K562 (cell line): ENCODE data around the gene INPP1. TPM values are rescaled to one million over a fixed set of nuclear protein-coding genes. Genes with fewer than 3 reads are reported as not detected.
A peak's percentile ranks its signal among the peaks of the same experiment; 100 is the strongest.

Source experiments
- CHCHD3 ChIP-seq: fragments of 250-450 bp; sonication (Bioruptor Pico); IDR thresholded peaks from 2 replicates; pipeline ENCODE4 v2.1.2; 2022; ENCODE audit warnings: mild to moderate bottlenecking
- CXXC5 ChIP-seq: fragments of 250-450 bp; sonication (Bioruptor Pico); IDR thresholded peaks from 2 replicates; pipeline ENCODE4 v1.8.0; 2022; ENCODE audit warnings: inconsistent platforms, mild to moderate bottlenecking, moderate library complexity
- HBP1 ChIP-seq: fragments of 450-650 bp; formaldehyde crosslinking; IDR thresholded peaks from 2 replicates; pipeline ENCODE4 v1.4.0; 2022; ENCODE audit warnings: missing genetic modification characterization
- LARP7 ChIP-seq: fragments of 450-650 bp; IDR thresholded peaks from 2 replicates; pipeline ENCODE4 v1.6.1; 2016
- NCOA1 ChIP-seq: fragments of 450-650 bp; IDR thresholded peaks from 2 replicates; pipeline ENCODE4 v1.6.1; 2016; ENCODE audit warnings: low read depth
- NCOA6 ChIP-seq: fragments of 450-650 bp; IDR thresholded peaks from 2 replicates; pipeline ENCODE4 v1.6.1; 2017; ENCODE audit warnings: mild to moderate bottlenecking
- NFXL1 ChIP-seq: fragments of 450-650 bp; formaldehyde crosslinking; IDR thresholded peaks from 2 replicates; pipeline ENCODE4 v1.4.0; 2021; ENCODE audit warnings: mild to moderate bottlenecking
- NR3C1 ChIP-seq: sonication (generic); formaldehyde crosslinking; IDR thresholded peaks from 2 replicates; pipeline ENCODE4 v1.8.1; 2022; ENCODE audit warnings: missing genetic modification reagents
- PML ChIP-seq: IDR thresholded peaks from 2 replicates; pipeline ENCODE4 v1.6.1; 2012; ENCODE audit warnings: low read length, inconsistent platforms
- SMC3 ChIP-seq: conservative IDR thresholded peaks from 2 replicates; pipeline ENCODE4 v1.6.1; 2011; ENCODE audit warnings: low read depth, low read length, improper control_type of control experiment; ENCODE audit not compliant: insufficient read depth
- ZBTB11 ChIP-seq, 3 experiments: fragments of 200-800 bp in 1 of 3; fragments of 250-450 bp in 1 of 3; fragments of 450-650 bp in 1 of 3; sonication (Bioruptor Pico) in 1 of 3; sonication (Bioruptor generic) in 1 of 3; formaldehyde crosslinking in 1 of 3; IDR thresholded peaks; 2 replicates each; pipeline versions ENCODE4 v1.6.1 to v1.8.0; 2016 to 2022; ENCODE audit warnings: mild to moderate bottlenecking in 2 of 3, missing genetic modification characterization in 2 of 3, missing compliant biosample characterization in 1 of 3, moderate library complexity in 1 of 3
- ZC3H11A ChIP-seq: IDR thresholded peaks from 2 replicates; pipeline ENCODE4 v1.6.1; 2012; ENCODE audit warnings: low read depth, low read length, improper control_type of control experiment
- ZKSCAN8 ChIP-seq: fragments of 200-800 bp; sonication (Bioruptor generic); IDR thresholded peaks from 2 replicates; pipeline ENCODE4 v1.6.1; 2016; ENCODE audit warnings: missing genetic modification characterization, missing compliant biosample characterization
- ZNF507 ChIP-seq: conservative IDR thresholded peaks from 2 replicates; pipeline ENCODE4 v1.6.1; 2017; ENCODE audit warnings: missing genetic modification characterization, missing compliant biosample characterization
- ZNF695 ChIP-seq: fragments of 450-650 bp; formaldehyde crosslinking; IDR thresholded peaks from 2 replicates; pipeline ENCODE4 v1.4.0; 2020; ENCODE audit warnings: mild to moderate bottlenecking, moderate library complexity
- ZNF76 ChIP-seq: fragments of 250-450 bp; sonication (Bioruptor Pico); IDR thresholded peaks from 2 replicates; pipeline ENCODE4 v1.4.0; 2020; ENCODE audit warnings: mild to moderate bottlenecking, moderate library complexity, borderline replicate concordance
- polyA plus RNA-seq, 8 experiments: library from polyadenylated mRNA; depleted of rRNA in 4 of 8; stranded (reverse) in 5 of 8; unstranded in 3 of 8; fragments of >200 nt; fragmentation: Nextera tagmentation in 2 of 8; fragmentation: Illumina TruSeq in 1 of 8; extraction: Ambion mirVana in 2 of 8; extraction: Trizol in 1 of 8; gene quantifications; 2 replicates each; pipeline versions ENCODE4 v1.2.1 to v1.2.3, GENCODE V29; 2011 to 2014; ENCODE audit warnings: inconsistent platforms in 1 of 8, missing spikeins in 1 of 8
- total RNA-seq, 7 experiments: library from RNA; depleted of rRNA in 6 of 7; stranded (reverse); fragments of >200 nt in 6 of 7; fragmentation: Illumina TruSeq in 2 of 7; extraction: Trizol in 2 of 7; gene quantifications; 2 replicates each; pipeline versions ENCODE4 v1.2.1 to v1.2.3, GENCODE V29; 2011 to 2021; ENCODE audit warnings: low replicate concordance in 1 of 7
- TF ChIP-seq, protein P1 (sequence below), 2 experiments: fragments of 150-350 bp in 1 of 2; IDR thresholded peaks; 2 replicates each; pipeline ENCODE4 v1.6.1; 2012 to 2016; ENCODE audit warnings: low read depth in 2 of 2, low read length in 2 of 2, mild to moderate bottlenecking in 1 of 2, moderate library complexity in 1 of 2
- TF ChIP-seq, protein P2 (sequence below): sonication (generic); formaldehyde crosslinking; IDR thresholded peaks from 2 replicates; pipeline ENCODE4 v1.4.0; 2020; ENCODE audit warnings: mild to moderate bottlenecking, missing genetic modification reagents

INPP1 gene
- total and polyA plus RNA-seq, 9 of the 15 experiments (the other 6 are each of a cell fraction or from before 2014, with no cell fraction given) = 3.7 to 11.8 (median 6.5) TPM

- TF ChIP-seq, protein P1, sequence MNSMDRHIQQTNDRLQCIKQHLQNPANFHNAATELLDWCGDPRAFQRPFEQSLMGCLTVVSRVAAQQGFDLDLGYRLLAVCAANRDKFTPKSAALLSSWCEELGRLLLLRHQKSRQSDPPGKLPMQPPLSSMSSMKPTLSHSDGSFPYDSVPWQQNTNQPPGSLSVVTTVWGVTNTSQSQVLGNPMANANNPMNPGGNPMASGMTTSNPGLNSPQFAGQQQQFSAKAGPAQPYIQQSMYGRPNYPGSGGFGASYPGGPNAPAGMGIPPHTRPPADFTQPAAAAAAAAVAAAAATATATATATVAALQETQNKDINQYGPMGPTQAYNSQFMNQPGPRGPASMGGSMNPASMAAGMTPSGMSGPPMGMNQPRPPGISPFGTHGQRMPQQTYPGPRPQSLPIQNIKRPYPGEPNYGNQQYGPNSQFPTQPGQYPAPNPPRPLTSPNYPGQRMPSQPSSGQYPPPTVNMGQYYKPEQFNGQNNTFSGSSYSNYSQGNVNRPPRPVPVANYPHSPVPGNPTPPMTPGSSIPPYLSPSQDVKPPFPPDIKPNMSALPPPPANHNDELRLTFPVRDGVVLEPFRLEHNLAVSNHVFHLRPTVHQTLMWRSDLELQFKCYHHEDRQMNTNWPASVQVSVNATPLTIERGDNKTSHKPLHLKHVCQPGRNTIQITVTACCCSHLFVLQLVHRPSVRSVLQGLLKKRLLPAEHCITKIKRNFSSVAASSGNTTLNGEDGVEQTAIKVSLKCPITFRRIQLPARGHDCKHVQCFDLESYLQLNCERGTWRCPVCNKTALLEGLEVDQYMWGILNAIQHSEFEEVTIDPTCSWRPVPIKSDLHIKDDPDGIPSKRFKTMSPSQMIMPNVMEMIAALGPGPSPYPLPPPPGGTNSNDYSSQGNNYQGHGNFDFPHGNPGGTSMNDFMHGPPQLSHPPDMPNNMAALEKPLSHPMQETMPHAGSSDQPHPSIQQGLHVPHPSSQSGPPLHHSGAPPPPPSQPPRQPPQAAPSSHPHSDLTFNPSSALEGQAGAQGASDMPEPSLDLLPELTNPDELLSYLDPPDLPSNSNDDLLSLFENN (IDR thresholded peaks at IDR 0.05; ENCODE audit: low read depth in 2 of 2, low read length in 2 of 2) = no peak
- no peak for TF ChIP-seq ZBTB11 (CRISPR knock-in tag; IDR thresholded peaks at IDR 0.05)
- TF ChIP-seq, protein P2, sequence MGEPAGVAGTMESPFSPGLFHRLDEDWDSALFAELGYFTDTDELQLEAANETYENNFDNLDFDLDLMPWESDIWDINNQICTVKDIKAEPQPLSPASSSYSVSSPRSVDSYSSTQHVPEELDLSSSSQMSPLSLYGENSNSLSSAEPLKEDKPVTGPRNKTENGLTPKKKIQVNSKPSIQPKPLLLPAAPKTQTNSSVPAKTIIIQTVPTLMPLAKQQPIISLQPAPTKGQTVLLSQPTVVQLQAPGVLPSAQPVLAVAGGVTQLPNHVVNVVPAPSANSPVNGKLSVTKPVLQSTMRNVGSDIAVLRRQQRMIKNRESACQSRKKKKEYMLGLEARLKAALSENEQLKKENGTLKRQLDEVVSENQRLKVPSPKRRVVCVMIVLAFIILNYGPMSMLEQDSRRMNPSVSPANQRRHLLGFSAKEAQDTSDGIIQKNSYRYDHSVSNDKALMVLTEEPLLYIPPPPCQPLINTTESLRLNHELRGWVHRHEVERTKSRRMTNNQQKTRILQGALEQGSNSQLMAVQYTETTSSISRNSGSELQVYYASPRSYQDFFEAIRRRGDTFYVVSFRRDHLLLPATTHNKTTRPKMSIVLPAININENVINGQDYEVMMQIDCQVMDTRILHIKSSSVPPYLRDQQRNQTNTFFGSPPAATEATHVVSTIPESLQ (CRISPR knock-in tag) = no peak
- no peak for TF ChIP-seq HBP1
- no peak for TF ChIP-seq ZKSCAN8 (CRISPR knock-in tag)
- peak; percentile 54; the same call in 1 of the 2 replicates for TF ChIP-seq CXXC5 (CRISPR knock-in tag)
- no peak for TF ChIP-seq SMC3
- TF ChIP-seq NFXL1 (CRISPR knock-in tag) = no peak
- no peak for TF ChIP-seq CHCHD3 (CRISPR knock-in tag)
- no peak for TF ChIP-seq ZNF695 (CRISPR knock-in tag)
- TF ChIP-seq ZNF507 (tag) = no peak
- TF ChIP-seq PML = no peak
- 0 out of 2 replicates have a peak, but pooled peaks have one; percentile 36 for TF ChIP-seq NCOA1
- TF ChIP-seq LARP7 = no peak
- no peak for TF ChIP-seq NR3C1 (CRISPR knock-in tag)
- TF ChIP-seq ZNF76 (CRISPR knock-in tag) = no peak
- TF ChIP-seq NCOA6 = no peak
- no peak for TF ChIP-seq ZC3H11A
These were observed 36.0 kb downstream of the INPP1 start (continued) for GRCh38 chr2:190379249-190379964.
